ENCODE measurements around the gene DIPK1A.

- TF ChIP-seq SUZ12 (IDR thresholded peaks at IDR 0.05; ENCODE audit: extremely low read depth, insufficient read depth, insufficient read length) (no peak), ZNF274 (IDR thresholded peaks at IDR 0.05; ENCODE audit: low read depth, low read length) (no peak)
These were observed 116.8 kb downstream of the DIPK1A start for GRCh38 chr1:92844439-92844838.
